ENCODE measurements around the gene ENTPD1.
"Not testable (repeated sequence)": the region's sequence is repeated elsewhere in the genome, so short reads cannot be mapped to it uniquely, and the experiment has no call there.

The ENTPD1 gene

GRCh38 chr10:95841661-95842498, 85.9 kb downstream of the ENTPD1 start:
- in situ Hi-C loops (cut with MboI; ENCODE audit: low pct_unique_long_range_greater_than_20kb, low sequenced_read_pairs): no loop called here
- peak; percentile 87 for DNase-seq

- DNase-seq: no peak
- in situ Hi-C loops (cut with MboI; ENCODE audit: low pct_unique_long_range_greater_than_20kb, low sequenced_read_pairs): no loop called here
Measured at GRCh38 chr10:95845411-95845810, 89.4 kb downstream of the ENTPD1 start.

DNA sequence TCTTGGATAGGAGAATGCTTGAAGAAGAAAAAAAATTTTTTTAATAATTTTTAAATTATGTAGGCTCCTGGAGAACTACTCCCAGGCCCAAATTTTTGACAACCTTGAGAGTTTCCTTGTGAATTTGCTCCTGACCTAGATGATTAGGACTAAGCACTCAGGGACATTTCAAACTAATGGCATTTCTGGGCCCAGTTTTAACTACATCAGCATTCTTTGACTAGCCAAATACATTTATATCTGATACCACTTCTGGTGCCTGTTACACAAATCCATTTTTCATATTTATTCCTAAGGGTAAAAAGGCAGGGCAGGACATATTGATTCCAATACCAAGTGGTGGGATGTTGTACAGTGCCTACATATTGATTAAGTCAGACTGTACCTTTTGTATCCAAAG, 91.0 kb downstream of the ENTPD1 start:
- no peak for DNase-seq
- in situ Hi-C loops (cut with MboI; ENCODE audit: low pct_unique_long_range_greater_than_20kb, low sequenced_read_pairs): no loop called here

DNA sequence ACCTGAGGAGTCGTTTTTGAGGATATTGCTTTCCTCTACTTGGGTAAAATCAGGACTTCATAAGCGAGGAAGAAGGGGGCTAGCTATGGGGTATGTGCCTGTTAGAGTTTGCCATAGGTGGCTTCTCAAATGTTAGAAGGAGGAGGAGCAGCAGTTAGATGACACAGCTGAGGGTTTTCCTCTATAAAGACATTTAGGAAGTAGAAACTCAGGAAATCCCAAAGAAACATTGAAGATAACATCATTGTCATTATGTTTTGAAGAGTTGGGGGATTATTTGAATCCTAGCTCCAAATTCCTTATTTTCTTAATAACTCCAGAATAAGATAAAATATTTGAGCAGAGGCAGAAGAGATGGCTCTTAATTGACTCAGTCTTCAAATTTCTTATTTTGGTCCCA, 92.9 kb downstream of the ENTPD1 start:
- in situ Hi-C loops (cut with MboI; ENCODE audit: low pct_unique_long_range_greater_than_20kb, low sequenced_read_pairs): no loop called here
- DNase-seq: no peak

- DNase-seq: no peak
- in situ Hi-C loops (cut with MboI; ENCODE audit: low pct_unique_long_range_greater_than_20kb, low sequenced_read_pairs): no loop called here
Measured at GRCh38 chr10:95850791-95851190, 94.8 kb downstream of the ENTPD1 start.

DNA sequence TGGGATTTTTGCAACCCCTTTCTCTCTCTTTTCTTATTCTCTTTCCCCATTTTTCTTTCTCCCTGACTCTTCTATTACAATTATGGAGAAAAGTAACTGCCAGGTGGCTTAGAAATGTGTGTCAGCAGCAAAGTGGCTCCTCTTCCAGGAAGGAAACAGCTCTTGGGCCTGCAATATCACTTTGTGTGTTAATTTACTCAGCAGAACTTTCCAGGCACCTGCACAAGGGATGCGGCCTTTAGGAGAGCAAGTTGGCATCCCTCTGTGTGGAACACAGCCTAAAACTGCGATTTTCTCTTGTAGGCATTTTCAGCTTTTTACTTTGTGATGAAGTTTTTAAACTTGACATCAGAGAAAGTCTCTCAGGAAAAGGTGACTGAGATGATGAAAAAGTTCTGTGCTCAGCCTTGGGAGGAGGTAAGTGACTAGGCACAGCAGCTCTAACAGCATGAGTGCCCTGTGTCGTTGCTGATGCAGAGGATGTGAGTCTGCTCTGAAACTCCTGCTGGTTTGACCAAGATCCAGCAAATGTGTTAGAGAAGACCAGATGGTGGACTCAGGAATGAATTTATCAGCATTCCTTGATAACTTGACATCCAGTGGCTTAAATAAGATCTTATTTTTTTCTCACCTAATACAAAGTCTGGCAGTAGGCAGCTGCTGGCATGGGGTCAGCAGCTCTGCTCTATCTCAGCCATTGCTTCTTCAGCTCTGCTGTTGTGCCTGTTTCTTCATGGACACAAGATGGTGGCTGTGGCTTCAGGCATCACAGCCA, 104.4 kb downstream of the ENTPD1 start:
- DNase-seq: no peak
- in situ Hi-C loops (cut with MboI; ENCODE audit: low pct_unique_long_range_greater_than_20kb, low sequenced_read_pairs): no loop called here

DNA sequence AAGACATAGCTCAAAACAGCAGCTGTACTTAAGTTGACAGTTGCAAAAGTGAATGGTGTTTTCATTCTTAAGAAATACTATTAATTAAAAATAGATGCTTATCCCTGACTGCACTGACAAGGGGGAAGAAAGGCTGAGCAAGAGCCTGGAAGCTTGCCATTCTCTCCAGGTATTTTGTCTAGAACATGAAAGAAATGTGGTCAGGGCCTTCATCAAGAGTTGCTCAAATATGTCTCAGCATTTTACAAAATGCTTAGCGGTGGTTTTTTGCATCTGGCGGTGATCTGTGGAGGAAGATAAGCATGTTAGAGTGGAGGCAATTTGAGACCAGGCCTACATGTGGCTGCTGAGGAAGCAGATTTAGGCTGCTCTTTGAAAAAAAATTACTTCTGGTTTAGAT, 105.4 kb downstream of the ENTPD1 start:
- in situ Hi-C loops (cut with MboI; ENCODE audit: low pct_unique_long_range_greater_than_20kb, low sequenced_read_pairs): no loop called here
- no peak for DNase-seq

- in situ Hi-C loops (cut with MboI; ENCODE audit: low pct_unique_long_range_greater_than_20kb, low sequenced_read_pairs): no loop called here
- DNase-seq: peak; percentile 66
Measured at GRCh38 chr10:95864906-95865813, 109.2 kb downstream of the ENTPD1 start.

DNA sequence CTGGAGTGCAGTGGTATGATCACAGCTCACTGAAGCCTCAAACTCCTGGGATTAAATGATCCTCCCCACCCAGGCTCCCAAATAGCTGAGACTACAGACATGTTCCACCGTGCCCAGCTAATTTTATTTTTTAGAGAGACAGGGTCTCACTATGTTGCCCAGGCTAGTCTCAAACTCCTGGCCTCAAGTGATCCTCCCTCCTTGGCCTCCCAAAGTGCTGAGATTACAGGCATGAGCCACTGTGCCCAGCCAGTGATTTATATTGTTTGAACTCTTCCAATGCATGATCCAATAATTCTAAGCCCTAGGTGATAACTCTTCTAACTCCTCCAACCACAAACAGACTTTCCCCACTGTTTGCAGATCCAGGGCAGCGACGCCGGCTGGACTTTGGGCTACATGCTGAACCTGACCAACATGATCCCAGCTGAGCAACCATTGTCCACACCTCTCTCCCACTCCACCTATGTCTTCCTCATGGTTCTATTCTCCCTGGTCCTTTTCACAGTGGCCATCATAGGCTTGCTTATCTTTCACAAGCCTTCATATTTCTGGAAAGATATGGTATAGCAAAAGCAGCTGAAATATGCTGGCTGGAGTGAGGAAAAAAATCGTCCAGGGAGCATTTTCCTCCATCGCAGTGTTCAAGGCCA, 110.0 kb downstream of the ENTPD1 start:
- in situ Hi-C loops (cut with MboI; ENCODE audit: low pct_unique_long_range_greater_than_20kb, low sequenced_read_pairs): no loop called here
- DNase-seq: no peak

- no peak for DNase-seq
- in situ Hi-C loops (cut with MboI; ENCODE audit: low pct_unique_long_range_greater_than_20kb, low sequenced_read_pairs): no loop called here
Measured at GRCh38 chr10:95866467-95866842, 110.5 kb downstream of the ENTPD1 start.

GRCh38 chr10:95867866-95868265, 111.9 kb downstream of the ENTPD1 start:
- in situ Hi-C loops (cut with MboI; ENCODE audit: low pct_unique_long_range_greater_than_20kb, low sequenced_read_pairs): no loop called here
- no peak for DNase-seq

DNA sequence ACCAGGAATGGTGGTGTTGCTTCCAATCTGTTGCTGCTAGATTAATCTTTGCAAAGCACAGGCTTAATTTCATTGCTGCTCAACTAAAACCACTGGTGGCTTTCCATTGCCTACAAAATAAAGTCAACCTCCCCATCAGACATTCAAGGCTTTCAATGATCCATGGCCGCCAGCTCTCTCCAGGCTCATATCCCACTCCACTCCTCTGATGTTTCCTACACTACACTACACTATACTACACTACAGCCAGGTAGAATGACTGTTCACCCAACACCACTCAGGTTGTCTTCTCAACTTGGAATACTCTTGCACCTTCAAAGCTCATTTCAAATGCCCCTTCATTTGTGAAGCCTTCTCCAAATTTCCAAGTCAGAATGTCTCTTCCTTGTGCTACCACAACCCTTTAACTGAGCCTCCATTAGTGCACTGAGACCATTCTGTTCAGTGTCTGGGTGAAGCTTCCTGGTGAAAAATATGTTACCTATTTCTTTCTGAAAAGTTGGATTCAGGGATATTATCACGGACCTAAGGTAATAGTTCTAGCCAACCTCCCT, 116.3 kb downstream of the ENTPD1 start:
- DNase-seq: no peak
- in situ Hi-C loops (cut with MboI; ENCODE audit: low pct_unique_long_range_greater_than_20kb, low sequenced_read_pairs): no loop called here

GRCh38 chr10:95873139-95873538, 117.2 kb downstream of the ENTPD1 start:
- in situ Hi-C loops (cut with MboI; ENCODE audit: low pct_unique_long_range_greater_than_20kb, low sequenced_read_pairs): no loop called here
- no peak for DNase-seq

GRCh38 chr10:95873651-95874050, 117.7 kb downstream of the ENTPD1 start:
- in situ Hi-C loops (cut with MboI; ENCODE audit: low pct_unique_long_range_greater_than_20kb, low sequenced_read_pairs): no loop called here
- DNase-seq: no peak

- in situ Hi-C loops (cut with MboI; ENCODE audit: low pct_unique_long_range_greater_than_20kb, low sequenced_read_pairs); DNase-seq: not testable (repeated sequence)
Measured at GRCh38 chr10:95874783-95875182, 118.8 kb downstream of the ENTPD1 start.

- in situ Hi-C loops (cut with MboI; ENCODE audit: low pct_unique_long_range_greater_than_20kb, low sequenced_read_pairs): no loop called here
- no peak for DNase-seq
Measured at GRCh38 chr10:95876756-95877155, 120.8 kb downstream of the ENTPD1 start.

GRCh38 chr10:95877881-95878280, 121.9 kb downstream of the ENTPD1 start:
- in situ Hi-C loops (cut with MboI; ENCODE audit: low pct_unique_long_range_greater_than_20kb, low sequenced_read_pairs): no loop called here
- no peak for DNase-seq

- no peak for DNase-seq
- in situ Hi-C loops (cut with MboI; ENCODE audit: low pct_unique_long_range_greater_than_20kb, low sequenced_read_pairs): no loop called here
Measured at GRCh38 chr10:95880704-95881103, 124.7 kb downstream of the ENTPD1 start.

DNA sequence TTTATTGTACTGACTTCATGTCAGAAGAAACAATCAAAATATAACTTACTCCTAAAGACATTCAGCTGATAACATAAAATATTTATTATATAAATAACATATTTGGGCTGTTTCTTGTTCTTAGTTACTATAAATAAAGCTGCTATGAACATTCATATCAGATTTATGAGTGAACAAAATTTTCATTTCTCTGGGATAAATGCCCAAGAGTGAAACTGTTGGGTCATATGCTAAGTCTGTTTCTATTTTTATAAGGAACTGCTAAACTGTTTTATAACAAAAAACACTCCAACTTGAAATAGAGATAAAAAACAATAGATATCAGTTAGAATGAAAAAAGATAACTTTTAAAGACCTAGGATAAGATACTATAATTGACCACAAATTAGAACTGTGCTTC, 125.4 kb downstream of the ENTPD1 start:
- DNase-seq: no peak
- in situ Hi-C loops (cut with MboI; ENCODE audit: low pct_unique_long_range_greater_than_20kb, low sequenced_read_pairs): no loop called here
